ENCODE measurements around the gene FIGNL1.

The FIGNL1 gene

GRCh38 chr7:50397971-50398324, 52.2 kb downstream of the FIGNL1 start:
- no peak for DNase-seq (ENCODE audit: low read depth in 1 of 2, low spot score in 1 of 2)

GRCh38 chr7:50397320-50397970, 52.7 kb downstream of the FIGNL1 start:
- no peak for DNase-seq (ENCODE audit: low read depth in 1 of 2, low spot score in 1 of 2)

- DNase-seq (ENCODE audit: low read depth in 1 of 2, low spot score in 1 of 2), result no peak
These were observed 53.3 kb downstream of the FIGNL1 start for GRCh38 chr7:50396856-50397255.

GRCh38 chr7:50394315-50394714, 55.8 kb downstream of the FIGNL1 start:
- DNase-seq (ENCODE audit: low read depth in 1 of 2, low spot score in 1 of 2), result no peak
